LNCaP clone FGC (cell line): Measurements from ENCODE around the gene ATP8A2.

Experiments used
- DNase-seq: peaks from one replicate; pipeline ENCODE4 v3.0.0-alpha.2; 2011; ENCODE audit warnings: low read depth
- H3K4me3 ChIP-seq: 2 replicates; pipeline ENCODE4 v1.5.1; 2011; ENCODE audit warnings: mild to moderate bottlenecking, low read depth, low read length, control low read depth
- TF ChIP-seq, protein P1 (sequence below): IDR thresholded peaks from 2 replicates; pipeline ENCODE4 v1.5.1; 2012; ENCODE audit warnings: mild to moderate bottlenecking; ENCODE audit not compliant: control insufficient read depth, insufficient read depth; ENCODE audit errors: extremely low read depth

ATP8A2 gene

DNA sequence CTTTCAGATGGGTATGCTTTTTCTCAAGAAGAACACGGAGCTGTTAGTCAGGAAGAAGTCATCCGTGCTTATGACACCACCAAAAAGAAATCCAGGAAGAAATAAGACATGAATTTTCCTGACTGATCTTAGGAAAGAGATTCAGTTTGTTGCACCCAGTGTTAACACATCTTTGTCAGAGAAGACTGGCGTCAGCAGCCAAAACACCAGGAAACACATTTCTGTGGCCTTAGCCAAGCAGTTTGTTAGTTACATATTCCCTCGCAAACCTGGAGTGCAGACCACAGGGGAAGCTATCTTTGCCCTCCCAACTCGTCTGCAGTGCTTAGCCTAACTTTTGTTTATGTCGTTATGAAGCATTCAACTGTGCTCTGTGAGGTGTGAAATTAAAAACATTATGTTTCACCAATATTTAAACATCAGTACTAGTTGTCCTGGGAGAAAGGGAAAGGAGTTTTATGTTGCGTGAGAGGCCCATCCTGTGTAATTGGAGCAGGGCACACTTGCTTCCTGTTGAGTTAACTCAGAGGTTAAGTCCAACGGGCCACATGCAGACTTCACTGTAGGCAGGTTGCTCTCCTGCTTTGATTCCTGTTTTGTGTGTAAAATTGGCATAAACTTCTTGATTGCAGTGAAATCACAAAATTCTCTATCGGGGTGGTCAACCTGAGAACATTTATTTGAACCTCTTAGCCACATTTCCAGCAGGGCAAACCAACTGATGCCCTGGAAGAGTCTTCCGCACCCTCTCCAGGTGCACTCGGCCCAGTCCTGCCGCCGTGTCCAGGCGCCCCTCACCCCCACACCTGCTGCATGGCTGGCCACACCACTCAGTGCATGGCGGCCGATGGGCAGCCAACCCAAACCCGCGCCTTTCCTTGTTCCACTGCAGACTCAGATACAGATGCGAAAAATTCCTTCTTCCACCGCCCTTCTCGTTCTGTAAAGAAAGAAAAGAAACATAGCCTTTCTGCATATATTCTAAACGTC lies 648.4 kb downstream of the ATP8A2 start:
- H3K4me3 ChIP-seq = no peak overlapping the region
- DNase-seq = no peak
- TF ChIP-seq, protein P1, sequence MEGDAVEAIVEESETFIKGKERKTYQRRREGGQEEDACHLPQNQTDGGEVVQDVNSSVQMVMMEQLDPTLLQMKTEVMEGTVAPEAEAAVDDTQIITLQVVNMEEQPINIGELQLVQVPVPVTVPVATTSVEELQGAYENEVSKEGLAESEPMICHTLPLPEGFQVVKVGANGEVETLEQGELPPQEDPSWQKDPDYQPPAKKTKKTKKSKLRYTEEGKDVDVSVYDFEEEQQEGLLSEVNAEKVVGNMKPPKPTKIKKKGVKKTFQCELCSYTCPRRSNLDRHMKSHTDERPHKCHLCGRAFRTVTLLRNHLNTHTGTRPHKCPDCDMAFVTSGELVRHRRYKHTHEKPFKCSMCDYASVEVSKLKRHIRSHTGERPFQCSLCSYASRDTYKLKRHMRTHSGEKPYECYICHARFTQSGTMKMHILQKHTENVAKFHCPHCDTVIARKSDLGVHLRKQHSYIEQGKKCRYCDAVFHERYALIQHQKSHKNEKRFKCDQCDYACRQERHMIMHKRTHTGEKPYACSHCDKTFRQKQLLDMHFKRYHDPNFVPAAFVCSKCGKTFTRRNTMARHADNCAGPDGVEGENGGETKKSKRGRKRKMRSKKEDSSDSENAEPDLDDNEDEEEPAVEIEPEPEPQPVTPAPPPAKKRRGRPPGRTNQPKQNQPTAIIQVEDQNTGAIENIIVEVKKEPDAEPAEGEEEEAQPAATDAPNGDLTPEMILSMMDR = no peak

DNA sequence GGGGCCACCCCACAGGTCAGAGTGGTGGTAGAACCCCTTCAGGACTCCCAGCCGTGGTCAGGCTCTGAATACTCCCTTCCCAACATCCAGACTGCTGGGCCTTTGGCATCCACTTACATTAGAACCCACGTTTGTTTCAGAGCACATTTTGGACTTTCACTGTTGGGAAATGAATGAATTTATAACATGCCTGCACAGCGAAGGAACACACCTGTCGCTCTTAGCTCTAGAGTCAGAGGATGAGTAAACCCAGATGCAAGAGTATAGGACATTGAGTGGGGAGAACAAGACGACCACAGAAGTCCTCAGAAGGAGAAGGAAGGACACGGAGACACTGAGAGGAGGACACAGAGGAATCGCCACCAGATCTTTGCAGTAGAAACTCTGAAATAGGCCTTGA lies 649.1 kb downstream of the ATP8A2 start:
- H3K4me3 ChIP-seq = no peak overlapping the region
- no peak for DNase-seq
- TF ChIP-seq, protein P1 = no peak

DNA sequence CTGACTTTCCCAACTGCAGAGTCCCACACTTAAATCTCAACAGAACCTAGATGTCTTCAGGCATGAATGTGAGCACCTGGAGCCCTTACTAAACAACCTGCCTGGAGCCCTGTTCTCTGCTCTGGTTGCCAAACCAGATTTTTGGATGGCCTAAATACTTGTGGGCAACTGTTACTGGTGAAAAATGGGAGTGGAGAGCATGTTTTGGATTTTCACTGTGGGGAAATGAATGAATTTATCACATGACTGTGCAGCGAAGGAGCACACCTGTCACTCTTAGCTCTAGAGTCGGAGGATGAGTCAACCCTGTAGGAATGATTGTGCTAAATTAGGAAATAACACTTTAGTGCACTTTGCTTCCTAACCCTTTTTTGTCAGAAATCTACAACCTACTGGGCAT lies 649.7 kb downstream of the ATP8A2 start:
- TF ChIP-seq, protein P1 = no peak

DNA sequence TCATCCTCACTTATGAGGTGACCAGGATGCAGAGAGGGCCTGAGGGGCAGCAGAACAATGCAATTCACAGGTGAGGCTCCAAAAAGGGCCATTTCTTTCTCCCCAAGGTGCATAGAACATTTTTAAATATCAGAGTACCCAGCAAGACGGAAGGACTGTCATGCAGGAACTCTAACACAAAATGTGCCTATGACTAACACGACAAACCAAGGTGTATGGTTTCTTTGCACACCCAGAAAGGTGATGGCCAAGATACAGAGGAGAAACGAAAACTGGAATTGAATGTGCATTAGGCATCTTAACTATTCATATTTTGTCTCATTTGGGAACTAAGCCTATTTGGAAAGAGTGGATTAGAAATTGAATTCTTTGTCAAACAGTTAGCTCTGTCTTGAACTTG lies 650.2 kb downstream of the ATP8A2 start:
- TF ChIP-seq, protein P1 = no peak
- no peak overlapping the region for H3K4me3 ChIP-seq
- DNase-seq = no peak

More for the DNA sequence above, 649.7 kb downstream of the ATP8A2 start:
- no peak for DNase-seq
- no peak overlapping the region for H3K4me3 ChIP-seq

DNA sequence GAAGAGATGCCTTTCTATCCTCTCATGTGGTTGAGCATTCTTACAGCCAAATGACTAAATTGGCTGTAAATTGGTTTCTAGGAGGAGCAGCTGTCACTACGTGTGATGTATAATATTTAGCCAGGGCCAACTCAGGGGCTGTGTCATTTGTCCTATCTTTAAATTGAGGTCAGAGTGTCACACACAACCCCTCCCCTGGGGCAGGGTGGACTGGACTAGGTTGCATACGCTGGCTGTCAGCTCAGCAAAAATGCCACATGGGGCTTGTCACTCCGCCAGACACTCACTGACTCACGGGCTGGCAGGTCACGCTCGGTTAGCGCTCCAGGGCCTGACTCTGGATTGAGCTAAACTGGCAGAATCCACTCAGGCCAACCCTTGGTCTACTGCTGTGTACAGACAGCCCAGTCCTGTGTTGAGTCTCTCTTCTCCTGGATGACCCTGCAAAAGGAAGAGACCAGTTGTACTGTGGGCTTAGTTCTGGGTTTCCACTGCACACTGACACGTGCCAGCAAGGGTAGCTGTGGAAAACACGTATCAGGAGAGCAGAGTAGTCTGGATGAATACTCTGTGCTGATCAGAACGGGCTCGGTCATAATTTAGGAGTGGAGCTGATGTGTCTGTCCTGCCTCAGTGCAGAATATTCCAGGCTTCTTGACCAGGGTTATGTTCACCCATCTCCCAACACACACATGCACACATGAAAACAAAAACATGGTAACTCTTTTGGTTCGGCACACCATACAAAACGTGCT lies 650.9 kb downstream of the ATP8A2 start:
- no peak for DNase-seq
- TF ChIP-seq, protein P1 = no peak
- no peak overlapping the region for H3K4me3 ChIP-seq

DNA sequence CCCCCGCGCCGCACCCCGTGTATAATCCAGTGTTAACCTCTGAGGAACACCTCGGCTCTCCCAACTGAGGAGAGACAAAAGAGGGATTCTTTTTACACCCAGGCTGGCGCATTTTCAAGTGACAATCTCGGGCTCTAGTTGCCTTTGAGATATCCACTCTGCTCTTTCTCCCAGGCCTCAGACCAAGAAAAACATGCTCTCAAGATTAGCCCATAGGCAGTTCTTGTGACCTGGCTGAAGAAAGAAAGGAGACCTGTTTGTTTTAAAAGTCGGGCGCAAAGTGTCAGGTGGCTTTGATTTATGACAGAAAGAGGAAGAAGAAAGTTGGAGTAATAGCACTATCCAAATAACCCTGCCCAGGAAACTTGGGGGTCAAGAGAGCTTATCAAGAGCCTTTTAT lies 652.8 kb downstream of the ATP8A2 start:
- DNase-seq = no peak
- TF ChIP-seq, protein P1 = no peak
- no peak overlapping the region for H3K4me3 ChIP-seq
